H1 (cell line): ENCODE data around the gene LRRC32. TPM values are rescaled to one million over a fixed set of nuclear protein-coding genes. Genes with fewer than 3 reads are reported as not detected.
A peak's percentile ranks its signal among the peaks of the same experiment; 100 is the strongest.

Experiments
- CTCF ChIA-PET: fragments of 300-600 bp; sonication (Branson Sonifier 250); formaldehyde crosslinking; loops from one replicate; lab custom pipeline; 2021; ENCODE audit not compliant: partially characterized antibody; lab: Charles Lee
- POLR2A ChIA-PET: fragments of 300-600 bp; sonication (Branson Sonifier 250); formaldehyde crosslinking; loops from one replicate; lab custom pipeline; 2021; ENCODE audit warnings: inconsistent platforms; ENCODE audit not compliant: partially characterized antibody; lab: Charles Lee
- DNase-seq, 2 experiments: peaks; one replicate each; pipeline versions ENCODE4 v3.0.0 to v3.0.0-alpha.2; 2010 to 2022; ENCODE audit warnings: low spot score in 2 of 2, low read depth in 1 of 2, mixed read lengths in 1 of 2
- FAIRE-seq: peaks from 2 replicates; lab custom pipeline; 2011; peaks lifted over from hg19 to GRCh38; lab: Jason Lieb, UNC
- H2AFZ ChIP-seq: 2 replicates; pipeline ENCODE4 v1.8.1; 2012; ENCODE audit warnings: low read length, inconsistent platforms
- H2AK5ac ChIP-seq: 2 replicates; pipeline ENCODE4 v1.6.1; 2013; ENCODE audit warnings: low read depth, low read length
- H2BK120ac ChIP-seq: replicated peaks from 2 replicates; pipeline ENCODE3; 2013; ENCODE audit warnings: low read depth, low read length, inconsistent platforms
- H2BK12ac ChIP-seq: 2 replicates; pipeline ENCODE4 v1.6.1; 2013; ENCODE audit warnings: low read depth, low read length
- H2BK15ac ChIP-seq: 2 replicates; pipeline ENCODE4 v1.6.1; 2013; ENCODE audit warnings: low read length
- H2BK20ac ChIP-seq: 2 replicates; pipeline ENCODE4 v1.6.1; 2013; ENCODE audit warnings: low read length
- H2BK5ac ChIP-seq: 2 replicates; pipeline ENCODE4 v1.6.1; 2013; ENCODE audit warnings: low read depth, low read length
- H3K14ac ChIP-seq: 2 replicates; pipeline ENCODE4 v1.6.1; 2013; ENCODE audit warnings: inconsistent platforms; ENCODE audit not compliant: insufficient read length
- H3K18ac ChIP-seq: 2 replicates; pipeline ENCODE4 v1.6.1; 2013; ENCODE audit warnings: low read length; ENCODE audit errors: extremely low read depth
- H3K23ac ChIP-seq: 2 replicates; pipeline ENCODE4 v1.6.1; 2013; ENCODE audit warnings: inconsistent platforms; ENCODE audit not compliant: insufficient read length
- H3K23me2 ChIP-seq: 2 replicates; pipeline ENCODE4 v1.6.1; 2013; ENCODE audit warnings: low read depth, low read length
- H3K27ac ChIP-seq: 2 replicates; pipeline ENCODE4 v1.6.1; 2011; ENCODE audit warnings: low read depth, low read length, inconsistent platforms
- H3K27me3 ChIP-seq, 4 experiments: replicated peaks in 1 of 4; 1 replicate in 1 of 4; 2 replicates in 3 of 4; pipeline versions ENCODE4 v1.6.1 to v1.8.1; 2011 to 2013; ENCODE audit warnings: low read length in 3 of 4, mild to moderate bottlenecking in 3 of 4, inconsistent platforms in 2 of 4, mixed read lengths in 2 of 4, moderate library complexity in 1 of 4; ENCODE audit not compliant: control insufficient read depth in 3 of 4, insufficient read depth in 3 of 4; ENCODE audit errors: extremely low read depth in 1 of 4
- H3K36me3 ChIP-seq, 4 experiments: 2 replicates each; pipeline versions ENCODE4 v1.6.1 to v1.8.1; 2011 to 2013; ENCODE audit warnings: mild to moderate bottlenecking in 4 of 4, low read length in 3 of 4, moderate library complexity in 2 of 4, control low read depth in 1 of 4, inconsistent platforms in 1 of 4; ENCODE audit not compliant: insufficient read depth in 4 of 4, control insufficient read depth in 2 of 4
- H3K4ac ChIP-seq: replicated peaks from 2 replicates; pipeline ENCODE3; 2013; ENCODE audit warnings: low read length, low read depth, mixed read lengths, inconsistent platforms; ENCODE audit not compliant: insufficient read length
- H3K4me1 ChIP-seq, 4 experiments: replicated peaks in 1 of 4; 1 replicate in 1 of 4; 2 replicates in 3 of 4; pipeline versions ENCODE4 v1.6.1 to v1.8.1; 2011 to 2013; ENCODE audit warnings: low read length in 3 of 4, inconsistent platforms in 2 of 4, mixed read lengths in 1 of 4; ENCODE audit not compliant: insufficient read depth in 4 of 4, control insufficient read depth in 3 of 4
- H3K4me2 ChIP-seq, 2 experiments: 2 replicates each; pipeline versions ENCODE4 v1.6.1 to v1.8.1; 2011 to 2013; ENCODE audit warnings: low read depth in 2 of 2, low read length in 2 of 2, control low read depth in 1 of 2, inconsistent platforms in 1 of 2, mild to moderate bottlenecking in 1 of 2; ENCODE audit not compliant: insufficient read depth in 1 of 2
- H3K4me3 ChIP-seq, 4 experiments: fragments of 200-600, 300-600 bp in 1 of 4; sonication (generic), shearing (Covaris generic), sonication (Bioruptor Twin) in 1 of 4; 2 replicates each; pipeline versions ENCODE4 v1.5.1 to v1.8.1; 2011 to 2016; ENCODE audit warnings: low read length in 4 of 4, low read depth in 3 of 4, control low read depth in 2 of 4, inconsistent platforms in 2 of 4, mild to moderate bottlenecking in 2 of 4, mixed read lengths in 1 of 4, moderate library complexity in 1 of 4; ENCODE audit not compliant: insufficient read depth in 2 of 4; ENCODE audit errors: extremely low read depth in 1 of 4
- H3K56ac ChIP-seq: replicated peaks from 2 replicates; pipeline ENCODE3; 2013; ENCODE audit warnings: low read depth, mild to moderate bottlenecking, mixed read lengths, low read length, inconsistent platforms; ENCODE audit not compliant: insufficient read length
- H3K79me1 ChIP-seq: 2 replicates; pipeline ENCODE4 v1.6.1; 2013; ENCODE audit warnings: low read depth, low read length, control low read depth
- H3K79me2 ChIP-seq, 2 experiments: 2 replicates each; pipeline versions ENCODE4 v1.6.1 to v1.8.1; 2012 to 2013; ENCODE audit warnings: low read length in 2 of 2, mild to moderate bottlenecking in 2 of 2, inconsistent platforms in 1 of 2; ENCODE audit not compliant: insufficient read depth in 2 of 2, control insufficient read depth in 1 of 2
- H3K9ac ChIP-seq, 4 experiments: replicated peaks in 1 of 4; 1 replicate in 1 of 4; 2 replicates in 3 of 4; pipeline versions ENCODE4 v1.6.1 to v1.8.1; 2011 to 2013; ENCODE audit warnings: low read depth in 3 of 4, low read length in 3 of 4, control low read depth in 2 of 4, mild to moderate bottlenecking in 2 of 4, moderate library complexity in 2 of 4, inconsistent platforms in 1 of 4; ENCODE audit errors: extremely low read depth in 1 of 4
- H3K9me3 ChIP-seq, 2 experiments: 2 replicates each; pipeline versions ENCODE4 v1.6.1 to v1.8.1; 2012 to 2013; ENCODE audit warnings: mild to moderate bottlenecking in 2 of 2, moderate library complexity in 2 of 2, control low read depth in 1 of 2, inconsistent platforms in 1 of 2, low read depth in 1 of 2, low read length in 1 of 2, mixed read lengths in 1 of 2; ENCODE audit not compliant: insufficient read depth in 2 of 2
- H4K20me1 ChIP-seq, 2 experiments: replicated peaks in 1 of 2; 2 replicates each; pipeline versions ENCODE3 to v1.8.1; 2011 to 2013; ENCODE audit warnings: inconsistent platforms in 2 of 2, low read length in 2 of 2, mild to moderate bottlenecking in 1 of 2; ENCODE audit not compliant: insufficient read depth in 2 of 2, control insufficient read depth in 1 of 2
- H4K5ac ChIP-seq: 2 replicates; pipeline ENCODE4 v1.6.1; 2013; ENCODE audit warnings: low read length, low read depth, mixed read lengths, inconsistent platforms; ENCODE audit not compliant: insufficient read length
- H4K8ac ChIP-seq: 2 replicates; pipeline ENCODE4 v1.8.0; 2013; ENCODE audit warnings: mild to moderate bottlenecking, moderate library complexity, low read length, inconsistent platforms; ENCODE audit not compliant: insufficient read depth; ENCODE audit errors: extremely low read depth
- H4K91ac ChIP-seq: replicated peaks from 2 replicates; pipeline ENCODE3; 2013; ENCODE audit warnings: low read length, mixed read lengths, inconsistent platforms; ENCODE audit not compliant: insufficient read length
- E2F6 ChIP-seq: IDR thresholded peaks from 2 replicates; pipeline ENCODE4 v1.6.1; 2012; ENCODE audit warnings: inconsistent platforms
- EGR1 ChIP-seq: IDR thresholded peaks from 2 replicates; pipeline ENCODE4 v1.6.1; 2011; ENCODE audit warnings: low read depth, low read length, borderline replicate concordance
- EP300 ChIP-seq, 2 experiments: IDR thresholded peaks; 1 replicate in 1 of 2; 2 replicates in 1 of 2; pipeline ENCODE4 v1.6.1; 2011 to 2012; ENCODE audit warnings: low read depth in 2 of 2, low read length in 2 of 2, mild to moderate bottlenecking in 2 of 2, borderline replicate concordance in 1 of 2, inconsistent platforms in 1 of 2, moderate library complexity in 1 of 2
- KDM1A ChIP-seq: fragments of 200-600, 300-600 bp; sonication (generic); IDR thresholded peaks from 2 replicates; pipeline ENCODE4 v1.7.1; 2016; ENCODE audit warnings: mild to moderate bottlenecking, low read length, borderline replicate concordance
- KDM5A ChIP-seq: fragments of 200-600 bp; IDR thresholded peaks from 2 replicates; pipeline ENCODE4 v1.7.1; 2012; ENCODE audit warnings: mild to moderate bottlenecking, low read length, inconsistent platforms, mixed read lengths
- MAX ChIP-seq: IDR thresholded peaks from 2 replicates; pipeline ENCODE4 v1.6.1; 2012; ENCODE audit warnings: inconsistent platforms
- SIN3A ChIP-seq, 2 experiments: IDR thresholded peaks in 1 of 2; conservative IDR thresholded peaks in 1 of 2; 2 replicates each; pipeline ENCODE4 v1.6.1; 2011 to 2012; ENCODE audit warnings: low read length in 2 of 2, improper control_type of control experiment in 1 of 2, low read depth in 1 of 2, mild to moderate bottlenecking in 1 of 2
- TCF12 ChIP-seq: IDR thresholded peaks from 2 replicates; pipeline ENCODE4 v1.6.1; 2011; ENCODE audit warnings: low read depth, mild to moderate bottlenecking, low read length
- USF2 ChIP-seq: IDR thresholded peaks from 2 replicates; pipeline ENCODE4 v1.6.1; 2011; ENCODE audit warnings: low read length, improper control_type of control experiment
- WGBS, 2 experiments: shearing (Covaris generic) in 1 of 2; methylation state at CpG; one replicate each; pipeline versions ENCODE4 v1.1.6 to v1.1.7; 2013 to 2015; ENCODE audit warnings: low lambda C conversion rate in 2 of 2, mixed read lengths in 2 of 2, inconsistent platforms in 1 of 2, low coverage in 1 of 2, missing lambda C conversion rate in 1 of 2; ENCODE audit not compliant: insufficient replicate concordance in 2 of 2, insufficient coverage in 1 of 2, insufficient read length in 1 of 2; ENCODE audit errors: extremely low coverage in 1 of 2, missing lambda C conversion rate in 1 of 2; 5-methylcytosine and 5-hydroxymethylcytosine counted together
- polyA plus RNA-seq, 7 experiments: library from polyadenylated mRNA; depleted of rRNA in 3 of 7; stranded (reverse) in 5 of 7; unstranded in 2 of 7; fragments of >200 nt in 5 of 7; fragments of 200-250 nt in 2 of 7; gene quantifications; 1 replicate in 5 of 7; 2 replicates in 1 of 7; 4 replicates in 1 of 7; pipeline versions ENCODE4 v1.2.1 to v1.2.3, GENCODE V29; 2011 to 2013; ENCODE audit warnings: missing spikeins in 2 of 7, mixed read lengths in 2 of 7
- total RNA-seq: library from RNA; stranded (reverse); fragmentation: NEBNext Ultra II Directional; extraction: Animal tissue kit (Norgen Biotek cat#: 25700); gene quantifications from 2 replicates; pipeline ENCODE4 v1.2.1, GENCODE V29; 2021

The LRRC32 gene
- total and polyA plus RNA-seq, 2 of the 8 experiments (the other 6 are each of a cell fraction or from before 2014, with no cell fraction given): 0.99 to 1.9 TPM

GRCh38 chr11:76664578-76665061 lies 5.9 kb downstream of the LRRC32 start:
- peaks cover 0 to 7% (median 4%) of the 10 kb centered on the region in 4 experiments; a peak in 4 of 7 replicates for H3K27me3 ChIP-seq
- 0 out of 2 replicates have a peak overlapping the region, but pooled peaks have one; percentile 46 for H2BK15ac ChIP-seq
- H2BK12ac ChIP-seq: no peak overlapping the region
- H4K5ac ChIP-seq: no peak overlapping the region
- H3K18ac ChIP-seq: no peak overlapping the region
- H3K27ac ChIP-seq: no peak overlapping the region
- H2BK20ac ChIP-seq: no peak overlapping the region
- H4K91ac ChIP-seq: no peak overlapping the region
- H3K4ac ChIP-seq: no peak overlapping the region
- no peak overlapping the region for H3K4me3 ChIP-seq
- H2BK5ac ChIP-seq: no peak overlapping the region
- H3K23ac ChIP-seq: no peak overlapping the region
- H2AFZ ChIP-seq: no peak overlapping the region
- no peak overlapping the region for H3K56ac ChIP-seq
- CTCF ChIA-PET: interaction anchor here (1.4 to 3.8 kb wide), 3 partner anchors 9 to 65 kb away, joined by 4 to 16 read pairs (median 4); no protein-coding TSS in a partner anchor
- H3K4me1 ChIP-seq: peaks cover 0 to 9% (median 1%) of the 10 kb centered on the region in 4 experiments; a peak in 4 of 7 replicates
- no peaks in the 10 kb centered on the region for H3K9me3 ChIP-seq
- H3K36me3 ChIP-seq: no peaks in the 10 kb centered on the region
- no peak overlapping the region for H4K8ac ChIP-seq
- no peak overlapping the region for H3K9ac ChIP-seq
- DNase-seq: no peak
- no peaks in the 10 kb centered on the region for H3K79me1 ChIP-seq
- H3K23me2 ChIP-seq: no peaks in the 10 kb centered on the region
- no peak overlapping the region for H2AK5ac ChIP-seq
- H3K4me2 ChIP-seq: no peak overlapping the region
- TF ChIP-seq EP300 (IDR thresholded peaks at IDR 0.05; ENCODE audit: borderline replicate concordance in 1 of 2, low read depth in 2 of 2, low read length in 2 of 2) (no peak), SIN3A (conservative IDR thresholded peaks at IDR 0.05 in 1 of 2, IDR thresholded peaks at IDR 0.05 in 1 of 2; ENCODE audit: low read depth in 1 of 2, low read length in 2 of 2) (no peak), KDM5A (no peak), USF2 (no peak), EGR1 (no peak), KDM1A (no peak), MAX (no peak), E2F6 (no peak), TCF12 (no peak)
- POLR2A ChIA-PET: no interaction called here
- no peaks in the 10 kb centered on the region for H3K79me2 ChIP-seq
- H2BK120ac ChIP-seq: no peak overlapping the region
- H3K14ac ChIP-seq: no peak overlapping the region
- FAIRE-seq: no peak
- WGBS, 2 experiments: 91% methylated on average over 11 of the region's 11 CpGs; no CpG with 5 or more reads in 1 of the 2 experiments
- H4K20me1 ChIP-seq: no peaks in the 10 kb centered on the region
